Stimulated activated naive B cell treated with anti-CD40 and anti-IgM and Interleukin-4, amounts not matched to agents 10 μg/mL and 1 μg/mL and 100 μg/mL, for 72 hours (primary cell): ENCODE data around the gene CNOT6L.
"Not testable (repeated sequence)": the region's sequence is repeated elsewhere in the genome, so short reads cannot be mapped to it uniquely, and the experiment has no call there.

Source experiments
- ATAC-seq, 2 donors: fragments of 150-1000 bp; cut with Tn5 transposase; replicated peaks; 2 replicates each; pipeline ENCODE4 v1.10.0; 2021; ENCODE audit warnings: moderate library complexity in 1 of 2
- DNase-seq: peaks from one replicate; pipeline ENCODE4 v3.0.0; 2021
- H3K27ac Mint-ChIP-seq: one replicate; pipeline ENCODE4 v1.8.0; 2022; ENCODE audit warnings: mild to moderate bottlenecking, mixed read lengths
- H3K27me3 Mint-ChIP-seq, 2 donors: one replicate each; pipeline ENCODE4 v1.8.0; 2022; ENCODE audit warnings: mixed read lengths in 2 of 2
- H3K36me3 Mint-ChIP-seq, 2 donors: one replicate each; pipeline ENCODE4 v1.8.0; 2022; ENCODE audit warnings: mixed read lengths in 2 of 2, mild to moderate bottlenecking in 1 of 2
- H3K4me1 Mint-ChIP-seq, 2 donors: one replicate each; pipeline ENCODE4 v1.8.0; 2022; ENCODE audit warnings: mixed read lengths in 2 of 2, mild to moderate bottlenecking in 1 of 2
- H3K4me3 Mint-ChIP-seq, 2 donors: one replicate each; pipeline ENCODE4 v1.8.0; 2022; ENCODE audit warnings: mild to moderate bottlenecking in 2 of 2, mixed read lengths in 2 of 2, moderate library complexity in 1 of 2
- H3K9me3 Mint-ChIP-seq, 2 donors: one replicate each; pipeline ENCODE4 v1.8.0; 2022; ENCODE audit warnings: mixed read lengths in 2 of 2, mild to moderate bottlenecking in 1 of 2

The CNOT6L gene

DNA sequence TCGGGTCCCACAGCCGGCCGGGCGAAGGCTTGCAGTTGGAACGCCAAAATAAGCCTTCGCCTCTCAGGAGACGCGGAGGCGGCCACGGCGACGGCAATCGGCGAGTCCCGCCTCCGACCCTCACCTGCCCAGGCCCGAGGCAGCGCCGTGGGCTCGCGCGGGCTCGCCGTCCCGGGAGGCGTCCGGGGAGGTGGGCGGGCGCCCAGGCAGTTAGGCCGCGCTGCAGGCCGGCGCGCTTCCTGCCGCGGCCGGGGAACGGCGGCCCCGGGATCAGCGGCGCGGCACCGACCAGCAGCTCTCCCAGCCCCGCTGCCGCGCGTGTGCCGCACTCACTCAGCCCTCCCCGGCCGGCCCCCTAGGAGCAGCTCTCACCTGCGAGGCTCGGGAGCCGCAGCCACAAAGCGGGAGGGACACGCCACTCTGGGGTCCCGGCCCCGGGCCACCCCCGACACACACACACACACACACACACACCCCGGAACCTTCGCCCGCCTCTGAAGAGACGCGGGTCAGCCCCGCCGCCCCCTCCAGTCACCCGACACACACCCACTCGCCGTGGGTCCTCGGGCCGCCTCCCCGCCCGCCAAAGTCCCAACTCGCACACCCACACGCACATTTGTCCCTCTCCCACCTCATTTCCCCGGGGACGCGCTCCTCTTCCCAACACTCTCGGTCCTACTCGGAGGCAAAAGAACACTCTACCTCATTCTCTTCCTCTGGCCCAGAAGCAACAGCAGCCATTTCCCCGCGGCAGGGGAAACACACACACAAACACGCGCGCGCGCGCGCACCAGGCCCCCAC lies at the start of gene CNOT6L:
Gene CNOT6L, minus strand, starts transcription at position 767 of the 802 bp plus-strand sequence. Its CDS starts 60 bp downstream, at position 707.
- Mint-ChIP-seq H3K4me3 (peak within 1 kb of the TSS; percentile 95 to 96), H3K27ac (peak within 1 kb of the TSS; percentile 99), H3K27me3 (no peaks in the 10 kb centered on the region), H3K9me3 (no peaks in the 10 kb centered on the region), H3K4me1 (peaks cover 32 to 54% of the 10 kb centered on the region in 2 donors), H3K36me3 (peaks cover 5 to 8% of the 10 kb centered on the region in 2 donors)
- DNase-seq = peak; percentile 73
- peak; percentile 22 to 31 for ATAC-seq

DNA sequence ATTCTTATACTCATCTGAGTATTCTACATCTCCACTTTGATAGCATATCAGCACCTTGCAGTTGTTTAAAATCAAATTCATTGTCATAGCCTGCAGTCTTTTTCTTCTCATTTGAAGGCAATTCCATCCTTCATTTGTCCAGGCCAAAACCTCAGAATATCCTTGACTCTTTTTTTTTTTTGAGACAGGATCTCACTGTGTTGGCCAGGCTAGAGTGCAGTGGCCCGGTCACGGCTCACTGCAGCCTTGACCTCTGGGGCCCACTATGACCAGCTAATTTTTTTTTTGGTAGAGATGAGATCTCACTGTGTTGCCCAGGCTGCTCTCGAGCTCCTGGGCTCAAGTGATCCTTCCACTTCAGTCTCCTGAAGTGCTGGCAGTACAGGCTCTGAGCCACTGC lies 46.1 kb upstream of the CNOT6L start:
- Mint-ChIP-seq H3K4me3 (no peak overlapping the region), H3K9me3 (no peaks in the 10 kb centered on the region), H3K27ac (peak overlapping the region; percentile 32), H3K36me3 (peaks cover 20 to 43% of the 10 kb centered on the region in 2 donors), H3K4me1 (peaks cover 26 to 52% of the 10 kb centered on the region in 2 donors), H3K27me3 (no peaks in the 10 kb centered on the region)
- no peak for ATAC-seq
- DNase-seq = no peak

DNA sequence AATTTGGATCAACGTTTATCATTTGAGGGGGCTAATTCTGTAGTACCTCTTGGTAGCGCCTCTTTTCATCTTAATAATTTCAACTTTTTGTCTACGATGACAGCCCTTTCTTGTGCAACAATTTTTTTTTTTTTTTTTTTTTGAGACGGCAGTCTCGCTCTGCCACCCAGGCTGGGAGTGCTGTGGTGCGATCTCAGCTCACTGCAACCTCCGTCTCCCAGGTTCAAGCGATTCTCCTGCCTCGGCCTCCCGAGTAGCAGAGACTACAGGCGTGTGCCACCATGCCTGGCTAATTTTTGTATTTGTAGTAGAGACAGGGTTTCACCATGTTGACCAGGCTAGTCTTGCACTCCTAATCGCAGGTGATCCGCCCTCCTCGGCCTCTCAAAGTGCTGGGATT lies 44.2 kb upstream of the CNOT6L start:
- not testable (repeated sequence) for H3K9me3 Mint-ChIP-seq, H3K27me3 Mint-ChIP-seq
- Mint-ChIP-seq H3K27ac (peak overlapping the region; percentile 95), H3K36me3 (peaks cover 18 to 31% of the 10 kb centered on the region in 2 donors), H3K4me1 (peaks cover 17 to 40% of the 10 kb centered on the region in 2 donors), H3K4me3 (peak overlapping the region; percentile 88 to 92)
- peak; percentile 16 for DNase-seq
- peak; percentile 12 to 16 for ATAC-seq

DNA sequence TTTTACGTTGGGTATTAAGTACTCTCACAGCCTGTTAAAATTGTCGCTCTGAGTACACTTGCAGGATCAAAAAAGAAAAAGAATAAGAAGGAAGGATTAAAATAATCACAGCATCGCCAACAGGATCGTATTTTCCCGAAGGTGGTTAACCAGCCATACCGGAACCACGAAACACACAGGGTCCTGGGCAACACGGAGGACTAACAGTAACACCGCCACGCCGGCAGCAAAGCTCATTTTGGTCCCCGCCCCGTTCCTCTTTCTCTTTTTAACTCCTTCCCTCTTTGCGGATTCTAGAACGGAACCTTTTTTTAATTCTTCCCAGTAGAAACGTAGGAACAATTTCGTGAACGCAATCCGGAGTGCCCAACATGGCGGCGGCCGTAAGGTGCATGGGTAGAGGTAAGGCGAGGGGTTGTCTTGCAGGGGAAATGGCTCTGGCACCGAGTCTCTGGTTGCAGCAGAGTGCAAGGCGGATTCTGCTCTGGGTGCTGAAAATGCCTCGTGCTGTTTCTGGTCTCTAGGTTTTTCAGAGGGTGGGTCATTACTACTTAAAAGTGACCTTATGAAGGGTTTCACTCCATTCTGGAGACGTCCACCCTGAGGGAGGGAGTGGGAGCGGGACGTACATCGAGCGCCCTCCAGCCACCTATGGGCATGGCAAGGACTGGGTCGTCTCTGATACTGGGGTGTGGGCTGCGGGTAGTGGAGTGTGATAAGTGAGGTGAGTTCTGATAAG lies 43.5 kb upstream of the CNOT6L start, which contains the start of gene MRPL1:
Gene MRPL1, plus strand, starts transcription at position 353 of the 739 bp plus-strand sequence. Its CDS starts 19 bp downstream, at position 372.
- no peaks in the 10 kb centered on the region for H3K27me3 Mint-ChIP-seq
- H3K4me3 Mint-ChIP-seq = peak within 1 kb of the TSS; percentile 88 to 92
- H3K36me3 Mint-ChIP-seq = peaks cover 16 to 26% of the 10 kb centered on the region in 2 donors
- H3K27ac Mint-ChIP-seq = peak within 1 kb of the TSS; percentile 95
- ATAC-seq = peak; percentile 85 to 88
- peaks cover 20 to 42% of the 10 kb centered on the region in 2 donors for H3K4me1 Mint-ChIP-seq
- peak; percentile 86 for DNase-seq
- no peaks in the 10 kb centered on the region for H3K9me3 Mint-ChIP-seq

DNA sequence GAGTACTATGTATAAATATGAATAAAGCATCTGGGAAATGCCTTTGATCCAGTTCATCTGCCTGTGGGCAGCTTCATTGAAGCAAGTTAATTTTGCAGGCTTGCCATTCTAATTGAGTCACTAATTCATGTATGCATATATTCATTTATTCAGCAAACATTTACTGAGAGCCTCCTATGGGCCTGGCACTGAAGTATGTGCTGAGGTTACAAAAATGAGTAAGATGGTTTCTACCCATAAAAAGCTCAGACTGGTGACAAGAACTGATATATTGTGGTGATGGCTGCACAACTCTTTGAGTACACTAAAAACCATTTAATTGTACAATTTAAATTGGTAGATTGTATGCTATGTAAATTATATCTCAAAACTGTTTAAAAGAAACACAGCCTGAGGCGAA lies 42.3 kb upstream of the CNOT6L start:
- Mint-ChIP-seq H3K4me3 (peak overlapping the region; percentile 88 to 92), H3K27ac (peak overlapping the region; percentile 95), H3K36me3 (peaks cover 8 to 15% of the 10 kb centered on the region in 2 donors), H3K4me1 (peaks cover 23 to 51% of the 10 kb centered on the region in 2 donors), H3K9me3 (no peaks in the 10 kb centered on the region), H3K27me3 (no peaks in the 10 kb centered on the region)
- ATAC-seq (peak in 1 of 2 donors; percentile 21), DNase-seq (no peak)

DNA sequence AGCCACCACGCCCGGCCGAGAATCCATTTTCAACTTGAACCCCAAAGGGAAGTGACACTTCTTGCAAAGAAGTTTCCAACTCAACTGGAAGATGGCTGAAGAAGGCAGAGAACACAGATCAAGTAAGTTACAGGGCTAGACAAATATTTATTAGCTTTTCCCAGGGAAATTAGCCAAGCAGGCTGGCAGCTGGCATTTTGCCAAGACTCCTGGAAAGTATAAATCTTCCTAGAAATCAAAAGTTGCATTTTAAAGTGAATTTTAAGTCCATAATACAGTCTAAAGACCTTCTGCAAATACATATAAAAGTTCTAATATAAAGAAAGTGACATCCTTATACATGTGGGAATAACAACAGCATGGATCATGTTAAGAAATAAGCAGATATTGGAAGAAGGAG lies 40.1 kb upstream of the CNOT6L start:
- Mint-ChIP-seq H3K36me3 (peaks cover 2 to 4% of the 10 kb centered on the region in 2 donors), H3K9me3 (no peaks in the 10 kb centered on the region), H3K4me3 (no peak overlapping the region), H3K4me1 (peaks cover 26 to 49% of the 10 kb centered on the region in 2 donors), H3K27me3 (no peaks in the 10 kb centered on the region), H3K27ac (no peak overlapping the region)
- no peak for ATAC-seq
- DNase-seq = no peak

DNA sequence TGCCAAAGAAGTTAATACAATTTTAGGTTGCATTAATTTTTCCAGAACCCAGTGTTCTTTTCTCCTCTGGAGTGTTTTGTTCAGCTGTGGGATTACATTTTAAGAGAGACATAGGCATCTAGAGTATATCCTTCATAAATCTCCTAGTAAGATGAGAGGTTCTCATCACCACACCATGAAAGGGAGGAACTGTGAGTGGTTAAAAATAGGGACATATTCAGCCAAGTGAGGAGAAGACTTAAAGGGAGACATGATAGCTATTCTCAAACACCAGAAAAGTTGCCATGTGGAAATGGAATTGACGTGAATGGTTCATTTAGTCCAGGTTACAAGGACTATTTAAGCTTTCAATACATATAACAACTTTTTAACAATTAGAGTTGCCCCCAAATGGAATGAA lies 37.0 kb upstream of the CNOT6L start:
- Mint-ChIP-seq H3K27me3 (no peaks in the 10 kb centered on the region), H3K9me3 (no peaks in the 10 kb centered on the region), H3K27ac (peak overlapping the region; percentile 34), H3K36me3 (no peaks in the 10 kb centered on the region), H3K4me1 (peaks cover 36 to 55% of the 10 kb centered on the region in 2 donors), H3K4me3 (peak overlapping the region in 1 of 2 donors; percentile 11)
- ATAC-seq (no peak), DNase-seq (no peak)

DNA sequence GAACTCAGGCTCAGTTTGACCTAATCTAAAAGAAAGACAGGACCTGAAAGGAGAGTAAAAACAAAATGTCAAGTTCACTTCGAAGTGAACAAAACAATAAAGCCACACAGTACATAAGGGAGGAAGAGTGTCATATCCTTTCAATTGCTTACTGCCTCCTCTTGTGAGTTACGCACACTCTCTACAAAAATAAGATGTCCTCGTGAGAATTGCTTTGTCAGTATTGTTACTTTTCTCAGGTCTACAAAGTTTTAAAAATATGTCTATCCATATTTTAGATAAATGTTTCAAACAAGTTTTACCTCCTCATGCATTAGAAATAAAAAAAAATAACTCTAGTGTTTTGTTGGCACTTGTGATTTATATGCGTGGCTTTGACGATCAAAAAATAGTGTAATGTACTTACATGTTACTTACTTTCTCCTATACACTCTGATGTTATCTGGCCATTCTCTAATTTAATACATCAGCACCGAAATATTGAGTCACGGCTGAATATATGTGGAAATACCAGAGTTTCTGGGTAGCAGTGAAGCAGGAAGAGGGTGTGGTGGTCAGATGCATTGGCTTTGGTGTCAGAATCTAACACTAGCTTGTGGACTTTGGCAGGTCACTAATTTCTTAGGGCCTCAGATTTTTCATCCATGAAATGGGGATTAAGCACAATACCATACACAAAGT lies 35.4 kb upstream of the CNOT6L start:
- DNase-seq = no peak
- ATAC-seq = no peak

DNA sequence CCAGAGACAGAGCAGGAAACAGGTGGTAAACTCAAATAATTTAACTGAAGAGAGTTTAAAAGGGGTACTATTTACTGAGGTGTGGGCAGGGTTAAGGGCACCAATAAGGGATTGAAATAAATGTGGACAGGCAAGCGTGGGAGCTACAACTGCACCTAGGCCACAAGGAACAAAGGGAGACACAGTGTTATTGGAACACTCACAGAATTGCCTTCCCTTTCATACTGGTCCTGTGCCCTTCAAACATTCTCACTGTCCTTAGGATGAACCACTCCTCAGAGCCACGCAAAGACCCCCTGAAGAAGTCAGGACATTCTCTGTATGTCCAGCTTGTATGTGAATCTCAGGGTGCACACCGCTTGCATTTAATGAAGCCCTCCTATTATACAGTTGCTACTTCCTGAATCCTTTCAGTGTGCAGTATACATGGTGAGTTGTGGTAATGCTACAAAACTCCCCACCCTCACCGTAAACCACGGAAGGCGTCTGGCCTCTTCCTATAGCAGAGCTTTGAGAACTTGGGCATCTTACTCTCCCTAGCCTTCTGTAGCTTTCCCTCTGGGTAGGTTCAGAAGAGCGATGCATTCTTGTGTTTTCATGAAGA lies 33.8 kb upstream of the CNOT6L start:
- H3K27ac Mint-ChIP-seq = peak overlapping the region; percentile 94
- peaks cover 32 to 47% of the 10 kb centered on the region in 2 donors for H3K4me1 Mint-ChIP-seq
- peak; percentile 99 for ATAC-seq
- H3K4me3 Mint-ChIP-seq = peak overlapping the region; percentile 61 to 63
- peak; percentile 56 for DNase-seq
- H3K36me3 Mint-ChIP-seq = no peaks in the 10 kb centered on the region
- H3K9me3 Mint-ChIP-seq = no peaks in the 10 kb centered on the region
- H3K27me3 Mint-ChIP-seq = no peaks in the 10 kb centered on the region

More for the DNA sequence above, 35.4 kb upstream of the CNOT6L start:
- Mint-ChIP-seq H3K4me1 (peaks cover 35 to 51% of the 10 kb centered on the region in 2 donors), H3K27me3 (no peaks in the 10 kb centered on the region), H3K36me3 (no peaks in the 10 kb centered on the region), H3K27ac (peak overlapping the region; percentile 70), H3K4me3 (peak overlapping the region; percentile 63), H3K9me3 (no peaks in the 10 kb centered on the region)

DNA sequence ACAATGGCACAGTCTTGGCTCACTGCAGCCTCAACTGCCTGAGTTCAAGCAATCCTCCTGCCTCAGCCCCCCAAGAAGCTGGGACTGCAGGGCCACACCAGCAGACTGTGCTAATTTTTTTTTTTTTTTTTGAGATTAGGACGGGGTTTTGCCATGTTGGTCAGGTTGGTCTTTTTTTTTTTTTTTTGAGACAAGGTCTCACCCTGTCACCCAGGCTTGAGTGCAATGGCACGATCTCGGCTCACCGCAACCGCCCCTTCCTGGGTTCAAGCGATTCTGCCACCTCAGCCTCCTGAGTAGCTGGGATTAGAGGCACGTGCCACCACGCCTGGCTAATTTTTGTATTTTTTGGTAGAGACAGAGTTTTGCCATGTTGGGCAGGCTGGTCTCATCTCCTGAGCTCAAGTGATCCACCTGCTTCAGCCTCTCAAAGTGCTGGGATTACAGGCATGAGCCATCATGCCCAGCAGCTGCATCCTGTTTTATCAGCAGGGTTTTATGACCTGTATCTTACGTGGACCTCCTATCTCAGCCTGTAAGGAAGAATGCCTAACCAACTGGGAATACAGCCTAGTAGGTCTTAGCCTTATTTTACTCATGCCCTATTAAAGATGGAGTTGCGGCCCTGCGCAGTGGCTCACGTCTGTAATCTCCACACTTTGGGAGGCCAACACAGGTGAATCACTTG lies 30.3 kb upstream of the CNOT6L start:
- Mint-ChIP-seq H3K27me3 (no peaks in the 10 kb centered on the region), H3K9me3 (no peaks in the 10 kb centered on the region), H3K27ac (no peak overlapping the region), H3K36me3 (no peaks in the 10 kb centered on the region), H3K4me3 (no peak overlapping the region), H3K4me1 (peaks cover 18 to 23% of the 10 kb centered on the region in 2 donors)
- no peak for ATAC-seq
- DNase-seq = no peak

DNA sequence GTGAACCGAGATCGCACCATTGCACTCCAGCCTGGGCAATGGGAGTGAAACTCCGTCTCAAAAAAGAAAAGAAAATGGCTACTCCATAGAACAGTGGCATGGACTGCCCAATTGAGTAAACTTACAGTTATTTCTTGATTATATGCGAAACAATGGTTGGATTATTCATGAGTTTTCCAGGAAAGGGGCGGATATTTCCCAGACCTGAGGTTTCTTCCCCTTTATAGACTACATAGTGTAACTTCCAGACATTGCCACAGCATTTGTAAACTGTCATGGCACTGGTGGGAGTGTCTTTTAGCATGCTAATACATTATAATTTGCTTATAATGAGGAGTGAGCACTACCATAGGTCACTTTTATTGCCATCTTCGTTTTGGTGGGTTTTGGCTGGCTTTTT lies 29.3 kb upstream of the CNOT6L start:
- ATAC-seq (no peak), DNase-seq (no peak)
- H3K36me3 Mint-ChIP-seq = no peaks in the 10 kb centered on the region
- H3K4me1 Mint-ChIP-seq = peaks cover 12 to 21% of the 10 kb centered on the region in 2 donors
- no peak overlapping the region for H3K27ac Mint-ChIP-seq
- H3K27me3 Mint-ChIP-seq = no peaks in the 10 kb centered on the region
- H3K9me3 Mint-ChIP-seq = no peaks in the 10 kb centered on the region
- no peak overlapping the region for H3K4me3 Mint-ChIP-seq

DNA sequence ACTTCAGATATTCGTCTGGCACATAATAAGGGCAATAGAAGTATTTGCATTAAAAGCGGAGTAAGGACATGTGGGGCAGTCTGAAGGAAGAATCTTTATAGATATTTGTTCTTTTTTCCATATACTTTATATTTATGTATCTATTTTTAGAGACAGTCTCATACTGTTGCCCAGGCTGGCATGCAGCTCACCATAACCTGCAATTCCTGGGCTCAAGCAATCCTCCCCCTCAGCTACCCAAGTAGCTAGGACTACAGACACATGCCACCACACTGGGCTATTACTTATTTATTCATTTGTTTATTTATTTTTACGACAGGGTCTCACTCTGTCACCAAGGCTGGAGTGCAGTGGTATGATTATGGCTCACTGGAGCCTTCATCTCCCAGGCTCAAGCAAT lies 26.8 kb upstream of the CNOT6L start:
- Mint-ChIP-seq H3K4me3 (no peak overlapping the region), H3K27ac (no peak overlapping the region), H3K9me3 (no peaks in the 10 kb centered on the region), H3K36me3 (no peaks in the 10 kb centered on the region), H3K27me3 (no peaks in the 10 kb centered on the region), H3K4me1 (peaks cover 3 to 10% of the 10 kb centered on the region in 2 donors)
- ATAC-seq = no peak
- no peak for DNase-seq

DNA sequence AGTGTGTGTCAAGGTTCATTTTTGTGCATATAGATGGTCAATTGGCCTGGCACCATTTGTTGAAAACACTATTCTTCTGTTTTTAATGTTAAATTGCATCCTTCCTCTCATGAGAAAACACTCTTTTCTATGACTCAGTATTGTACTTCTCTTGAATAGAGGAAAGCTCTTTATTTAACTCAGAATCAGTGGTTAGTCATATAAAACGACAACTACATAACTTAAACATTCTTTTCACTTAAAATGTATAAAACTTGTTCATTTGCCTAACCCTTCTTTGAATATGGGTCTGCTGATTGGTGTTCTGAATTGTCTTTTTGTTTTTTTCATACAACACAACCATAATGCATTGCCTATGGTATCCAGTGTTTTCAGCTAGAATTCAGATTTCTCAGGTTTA lies 26.2 kb upstream of the CNOT6L start:
- Mint-ChIP-seq H3K27me3 (no peaks in the 10 kb centered on the region), H3K36me3 (no peaks in the 10 kb centered on the region), H3K4me1 (peaks cover 3 to 10% of the 10 kb centered on the region in 2 donors), H3K4me3 (no peak overlapping the region), H3K9me3 (no peaks in the 10 kb centered on the region), H3K27ac (no peak overlapping the region)
- no peak for DNase-seq
- no peak for ATAC-seq
